Measurements from ENCODE around the gene MICALL2.

The MICALL2 gene

DNA sequence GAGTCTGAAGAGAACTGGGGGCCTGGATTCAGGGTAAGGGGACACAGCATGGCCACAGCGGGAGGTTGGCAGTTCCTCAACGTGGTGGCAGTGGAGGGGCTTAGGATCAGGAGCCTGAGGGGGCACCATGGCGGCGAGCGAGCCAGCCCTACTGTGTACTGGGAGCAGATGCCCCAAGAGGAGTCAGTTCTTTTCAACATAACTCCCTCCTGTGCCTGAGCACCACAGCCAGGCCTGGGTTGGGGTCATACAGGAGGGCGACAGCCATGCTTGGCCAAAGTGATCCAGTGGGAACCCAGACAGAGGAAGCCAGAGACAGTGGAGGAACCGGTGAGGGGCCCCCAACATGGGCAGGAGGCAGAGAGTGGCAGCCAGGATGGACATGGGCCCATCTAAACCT lies 65.8 kb downstream of the MICALL2 start:
- TF ChIP-seq CTCF (IDR thresholded peaks at IDR 0.05; ENCODE audit: low read depth, low read length, missing control alignments), result no peak
- no peak for DNase-seq (ENCODE audit: low read depth)
- no peak overlapping the region for H3K4me3 ChIP-seq (ENCODE audit: low read depth, low read length)

GRCh38 chr7:1392556-1392955 lies 66.7 kb downstream of the MICALL2 start:
- H3K4me3 ChIP-seq (ENCODE audit: low read depth, low read length), result no peak overlapping the region
- no peak for TF ChIP-seq CTCF (IDR thresholded peaks at IDR 0.05; ENCODE audit: low read depth, low read length, missing control alignments)
- no peak for DNase-seq (ENCODE audit: low read depth)

DNA sequence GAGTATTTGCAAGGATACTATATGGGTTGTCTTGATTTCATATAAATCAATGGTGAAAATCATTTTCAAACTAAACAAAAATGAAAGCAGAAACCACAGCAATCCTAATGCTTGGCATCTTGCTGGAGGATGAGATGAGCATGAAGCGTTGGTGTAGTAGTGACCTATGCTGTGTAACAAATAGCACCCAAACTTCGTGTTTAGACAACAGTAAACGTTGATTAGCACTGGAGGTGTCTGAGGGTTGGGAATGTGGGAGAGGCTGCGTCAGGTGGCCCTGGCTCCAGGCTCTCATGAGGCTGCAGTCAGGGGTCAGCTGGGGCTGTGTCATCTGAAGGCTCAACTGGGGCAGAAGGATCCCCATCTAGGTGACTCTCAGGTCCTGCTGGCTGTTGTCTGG lies 67.8 kb downstream of the MICALL2 start:
- DNase-seq (ENCODE audit: low read depth), result no peak
- no peak overlapping the region for H3K4me3 ChIP-seq (ENCODE audit: low read depth, low read length)
- no peak for TF ChIP-seq CTCF (IDR thresholded peaks at IDR 0.05; ENCODE audit: low read depth, low read length, missing control alignments)

DNA sequence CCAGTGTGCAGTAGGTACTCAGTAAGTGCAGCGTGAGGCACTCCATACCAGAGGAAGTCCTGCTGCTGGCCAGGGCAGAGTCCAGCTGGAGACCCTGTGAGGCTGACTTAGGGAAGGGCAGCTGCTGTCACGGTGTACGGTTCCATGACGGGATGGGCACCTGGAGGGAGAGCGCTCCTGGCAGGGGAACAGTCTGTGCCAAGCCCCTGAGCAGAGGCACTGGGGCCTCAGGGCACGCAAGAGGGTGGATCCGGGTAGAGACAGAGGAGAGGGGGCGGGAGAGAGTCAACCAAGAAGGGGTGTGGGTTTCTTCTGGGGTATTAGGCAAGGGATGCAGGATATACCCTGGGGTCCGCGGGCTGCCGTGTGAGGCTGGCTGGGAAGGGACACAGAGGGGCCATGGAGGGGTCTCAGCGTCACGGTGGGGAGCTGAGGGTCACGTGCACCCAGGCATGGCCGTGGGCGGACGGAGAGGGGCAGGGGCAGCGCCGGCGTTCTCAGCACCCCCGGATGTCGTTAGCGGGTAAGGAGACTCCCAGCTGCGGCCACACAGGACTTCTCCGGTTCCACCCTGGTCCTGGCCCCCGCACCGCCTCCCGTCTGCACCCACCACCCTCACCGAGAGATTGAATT lies 70.5 kb downstream of the MICALL2 start:
- no peak overlapping the region for H3K4me3 ChIP-seq (ENCODE audit: low read depth, low read length)
- no peak for DNase-seq (ENCODE audit: low read depth)
- TF ChIP-seq CTCF (IDR thresholded peaks at IDR 0.05; ENCODE audit: low read depth, low read length, missing control alignments), result no peak

- TF ChIP-seq CTCF (IDR thresholded peaks at IDR 0.05; ENCODE audit: low read depth, low read length, missing control alignments), result no peak
- H3K4me3 ChIP-seq (ENCODE audit: low read depth, low read length), result no peak overlapping the region
- no peak for DNase-seq (ENCODE audit: low read depth)
Measured at GRCh38 chr7:1388021-1388702, 71.1 kb downstream of the MICALL2 start.

- no peak overlapping the region for H3K4me3 ChIP-seq (ENCODE audit: low read depth, low read length)
- no peak for TF ChIP-seq CTCF (IDR thresholded peaks at IDR 0.05; ENCODE audit: low read depth, low read length, missing control alignments)
- DNase-seq (ENCODE audit: low read depth), result no peak
Measured at GRCh38 chr7:1387261-1387660, 72.0 kb downstream of the MICALL2 start.
